Measurements from ENCODE around the gene ACSF2.

Gene ACSF2

GRCh38 chr17:50479522-50480141, 53.6 kb downstream of the ACSF2 start:
- FAIRE-seq, result no peak

- no peak for FAIRE-seq
These were observed 54.2 kb downstream of the ACSF2 start for GRCh38 chr17:50480142-50480764.

DNA sequence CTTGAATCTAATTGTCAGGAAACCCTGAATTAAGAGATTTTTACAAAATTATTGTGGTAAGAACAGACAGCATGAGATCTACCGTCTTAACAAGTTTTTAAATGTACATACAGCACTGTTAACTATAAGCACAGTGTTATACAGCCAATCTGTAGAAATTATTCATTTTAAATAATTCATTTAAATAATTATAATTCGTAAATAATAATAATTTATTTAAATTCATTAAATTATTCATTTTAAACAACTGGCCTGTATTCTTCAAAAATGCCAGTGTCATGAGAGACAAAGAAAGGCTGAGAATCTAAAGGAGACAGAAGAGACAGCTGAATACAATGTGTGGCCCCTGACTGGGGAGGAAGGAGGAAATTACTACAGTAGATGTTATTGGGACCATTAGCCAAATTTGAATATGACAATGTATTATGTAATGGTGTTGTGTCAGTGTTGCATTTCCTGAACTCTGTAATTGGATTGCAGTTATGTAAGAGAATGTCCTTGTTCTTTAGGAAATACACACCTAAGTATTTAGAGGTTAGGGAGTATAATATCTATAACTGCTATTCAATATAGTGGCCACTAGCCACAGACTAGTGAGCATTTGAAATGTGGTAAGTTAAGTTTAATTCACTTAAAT, 55.0 kb downstream of the ACSF2 start:
- no peak for FAIRE-seq

GRCh38 chr17:50481648-50482047, 55.6 kb downstream of the ACSF2 start:
- no peak for FAIRE-seq

DNA sequence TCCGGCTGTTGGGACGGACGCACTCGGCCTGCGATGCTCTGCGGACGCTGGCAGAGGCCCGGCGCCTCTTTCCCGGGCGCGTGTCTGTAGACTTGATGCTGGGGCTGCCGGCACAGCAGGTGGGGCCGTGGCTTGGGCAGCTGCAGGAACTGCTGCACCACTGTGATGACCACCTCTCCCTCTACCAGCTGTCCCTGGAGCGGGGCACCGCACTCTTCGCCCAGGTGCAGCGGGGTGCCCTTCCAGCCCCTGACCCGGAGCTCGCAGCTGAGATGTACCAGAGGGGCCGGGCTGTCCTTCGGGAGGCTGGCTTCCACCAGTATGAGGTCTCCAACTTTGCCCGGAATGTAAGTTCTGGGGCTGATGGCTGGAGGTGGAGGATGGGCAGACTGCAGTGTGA, 56.1 kb downstream of the ACSF2 start:
- FAIRE-seq, result no peak

- FAIRE-seq, result peak; percentile 6
These were observed 56.5 kb downstream of the ACSF2 start for GRCh38 chr17:50482516-50482915.

DNA sequence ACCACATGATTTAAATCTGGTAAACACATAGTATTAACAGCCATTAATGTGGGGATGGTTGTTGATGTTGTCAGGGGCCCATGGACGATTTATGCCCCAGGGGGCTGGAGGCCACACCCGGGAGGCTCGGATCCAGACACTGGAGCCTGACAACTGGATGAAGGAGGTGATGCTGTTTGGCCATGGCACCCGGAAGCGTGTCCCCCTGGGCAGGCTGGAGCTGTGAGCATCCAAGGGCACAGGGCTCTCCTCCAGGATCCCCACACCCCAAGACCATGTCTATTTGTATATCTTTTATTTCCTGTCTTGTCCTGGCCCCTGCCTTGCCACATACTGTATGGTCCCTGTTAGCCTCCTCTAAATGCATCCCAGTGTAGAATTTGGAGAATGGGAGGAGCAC, 57.2 kb downstream of the ACSF2 start:
- no peak for FAIRE-seq

DNA sequence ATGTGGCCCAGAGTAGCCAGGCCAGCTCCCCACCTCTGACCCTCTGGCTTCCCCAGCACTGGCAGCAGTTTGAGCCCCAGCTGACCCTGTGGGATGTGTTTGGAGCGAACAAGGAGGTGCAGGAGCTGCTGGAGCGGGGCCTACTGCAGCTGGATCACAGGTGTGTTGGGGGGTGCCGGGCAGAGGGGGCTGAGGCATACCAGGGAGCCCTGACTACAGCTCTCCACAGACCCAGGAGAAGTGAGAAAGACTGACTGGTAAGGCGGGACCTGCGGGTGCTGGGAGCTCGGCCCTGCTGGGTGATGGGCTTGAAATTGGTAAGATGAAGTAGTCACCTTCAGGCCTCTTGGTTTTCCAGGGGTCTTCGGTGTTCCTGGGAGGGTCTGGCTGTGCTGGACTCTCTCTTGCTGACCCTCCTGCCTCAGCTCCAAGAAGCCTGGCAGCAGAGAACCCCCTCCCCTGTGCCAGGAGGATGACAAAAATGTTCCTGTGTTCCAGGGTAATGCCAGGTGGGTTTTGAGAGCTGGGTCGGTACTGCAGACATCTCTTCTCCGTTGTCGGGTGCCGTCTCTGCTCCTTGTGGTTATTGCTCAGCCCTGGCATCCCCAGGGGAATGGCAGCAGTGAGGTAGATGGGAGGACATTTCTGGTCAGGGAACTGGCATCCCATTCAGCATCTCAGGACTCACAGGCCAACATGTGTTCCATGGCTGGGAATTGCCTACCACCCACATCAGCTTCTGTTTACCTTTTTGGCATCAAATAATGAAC, 58.6 kb downstream of the ACSF2 start:
- FAIRE-seq, result no peak

DNA sequence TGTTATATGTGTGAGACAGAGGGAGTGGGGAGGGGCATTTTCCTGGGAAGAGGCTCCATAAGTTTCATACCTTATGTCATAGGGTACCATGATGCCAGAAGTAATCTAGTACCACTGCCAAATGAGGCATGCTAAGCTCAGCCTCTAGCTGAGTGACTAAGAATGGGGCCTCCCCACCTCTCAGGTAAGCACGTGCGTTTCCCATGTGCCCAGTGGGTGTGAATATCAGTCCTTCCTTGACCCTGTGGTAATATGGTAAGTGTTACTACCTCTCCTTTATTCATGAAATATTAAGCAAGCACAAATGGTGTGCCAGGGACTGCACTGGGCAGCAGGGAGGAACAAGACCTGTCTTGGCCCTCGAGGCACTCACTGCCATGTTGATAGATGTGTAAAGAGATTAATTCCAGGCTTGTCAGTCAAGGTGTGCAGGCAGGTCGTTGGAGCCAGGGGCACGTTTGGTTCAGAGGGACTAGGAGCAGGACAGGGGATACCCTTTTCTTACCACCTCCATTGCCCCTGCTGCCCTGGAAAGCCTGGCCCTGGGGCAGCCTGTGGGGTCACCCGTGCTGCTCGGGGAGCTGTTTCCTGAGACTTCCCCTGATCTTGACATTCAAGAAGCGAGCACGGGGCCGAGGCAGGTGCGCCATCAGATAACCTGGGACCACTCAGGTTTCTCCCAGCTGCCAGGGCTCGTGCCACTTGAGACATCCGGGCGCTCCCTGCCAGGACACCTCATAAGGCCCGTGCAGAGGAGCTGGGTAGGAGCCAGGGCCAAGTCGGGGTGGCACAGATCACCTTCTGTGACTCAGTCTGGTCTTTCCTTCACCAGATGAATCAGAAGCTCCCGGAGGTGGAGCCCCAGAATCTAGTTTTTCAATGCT, 61.4 kb downstream of the ACSF2 start:
- FAIRE-seq, result no peak

DNA sequence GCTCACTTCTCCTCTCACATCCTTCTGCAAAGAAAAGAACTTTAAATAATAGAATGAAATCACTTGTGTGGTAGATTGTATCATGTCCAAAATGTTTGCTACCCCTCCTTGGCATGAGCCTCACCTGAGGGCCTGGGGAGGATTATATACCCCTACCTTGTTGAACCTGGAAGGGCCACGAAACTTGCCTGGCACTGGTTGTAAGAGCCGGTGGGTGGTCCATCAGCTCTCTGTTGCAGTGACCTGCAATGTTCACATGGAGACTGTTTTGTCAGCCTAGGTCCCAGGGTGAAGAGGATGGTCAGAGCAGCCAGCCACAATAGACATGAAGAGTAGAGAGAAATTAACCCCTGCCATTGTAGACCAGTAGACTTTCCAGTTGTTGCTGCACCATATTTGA, 62.9 kb downstream of the ACSF2 start:
- no peak for FAIRE-seq

DNA sequence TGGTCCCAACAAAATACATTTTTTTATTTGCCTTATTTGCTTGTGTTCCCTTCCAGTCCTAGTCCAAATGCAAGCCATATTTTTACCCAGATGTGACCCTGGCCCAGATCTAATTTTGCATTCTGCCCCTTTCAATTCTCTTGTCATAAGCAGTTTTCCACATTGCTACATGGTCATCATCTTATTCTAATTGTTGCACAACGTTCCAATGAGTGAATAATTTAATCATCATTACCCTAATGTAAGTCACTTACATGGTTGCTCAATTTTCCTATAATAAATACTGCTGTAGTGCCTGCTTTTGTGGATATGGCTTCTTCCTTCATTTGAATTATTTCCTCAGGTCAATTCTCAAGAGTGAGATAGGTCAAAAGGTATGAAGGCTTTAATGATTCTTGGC, 65.5 kb downstream of the ACSF2 start:
- FAIRE-seq, result no peak

GRCh38 chr17:50492214-50492613, 66.2 kb downstream of the ACSF2 start:
- no peak for FAIRE-seq

DNA sequence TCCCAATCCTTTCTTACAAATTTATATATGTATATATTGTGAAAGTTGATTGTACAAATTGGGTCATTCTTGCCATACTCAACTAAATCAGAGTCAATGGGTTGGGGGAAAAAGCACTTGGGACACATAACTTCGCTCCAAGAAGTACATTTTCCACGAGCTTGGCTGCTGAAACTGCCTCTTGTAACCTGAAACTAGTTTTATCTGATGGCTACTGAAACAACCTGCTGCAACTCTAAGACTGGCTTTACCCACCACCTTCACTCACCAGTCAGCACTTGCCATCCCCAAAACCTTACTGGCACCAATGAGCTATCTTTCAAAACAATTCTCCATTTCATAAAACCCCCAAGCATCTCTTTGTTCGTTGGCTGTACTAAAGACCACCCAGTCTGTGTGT, 67.7 kb downstream of the ACSF2 start:
- no peak for FAIRE-seq

GRCh38 chr17:50495217-50495823, 69.3 kb downstream of the ACSF2 start:
- no peak for FAIRE-seq

- FAIRE-seq, result no peak
These were observed 69.9 kb downstream of the ACSF2 start for GRCh38 chr17:50495918-50496317.

DNA sequence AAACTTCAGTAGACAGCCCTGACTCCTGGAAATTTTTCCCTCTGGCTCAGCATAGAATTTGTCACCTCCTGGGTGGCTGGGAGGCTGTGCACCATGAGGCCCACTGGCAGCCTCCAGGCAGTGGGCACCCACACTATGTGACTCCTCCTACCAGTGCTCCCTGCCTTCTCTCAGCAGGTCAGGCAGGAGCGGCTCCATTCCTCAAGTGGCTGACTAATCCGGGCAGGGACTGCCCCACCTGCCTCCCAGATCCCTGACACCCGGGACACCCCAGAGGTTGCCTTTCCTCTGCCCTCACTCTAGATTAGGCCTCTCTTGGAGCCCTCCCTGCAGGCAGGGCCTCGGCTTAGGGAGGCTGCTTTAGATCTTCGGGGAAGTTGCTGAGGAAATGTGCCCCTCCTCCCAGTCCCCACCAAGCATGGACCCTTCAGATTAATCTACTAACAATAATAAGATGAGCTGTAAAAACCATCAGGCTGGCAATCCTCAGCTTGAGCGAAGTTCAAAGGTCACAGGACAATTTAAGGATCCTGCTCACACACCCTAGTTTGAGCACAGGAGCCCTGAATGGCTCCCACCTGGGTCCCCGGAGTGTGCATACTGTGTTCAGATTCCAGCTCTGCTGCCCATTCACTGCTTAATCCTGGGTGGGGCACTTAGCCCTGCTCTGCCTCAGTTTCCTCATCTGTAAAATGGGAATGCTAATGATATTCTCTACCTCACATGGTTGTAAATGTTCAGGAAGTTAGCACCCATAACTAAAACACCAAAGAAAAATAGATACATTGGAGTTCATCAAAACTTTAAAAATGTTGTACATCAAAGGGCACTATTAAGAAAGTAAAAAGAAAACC, 72.2 kb downstream of the ACSF2 start:
- FAIRE-seq, result no peak

GRCh38 chr17:50499270-50499669, 73.3 kb downstream of the ACSF2 start:
- no peak for FAIRE-seq

DNA sequence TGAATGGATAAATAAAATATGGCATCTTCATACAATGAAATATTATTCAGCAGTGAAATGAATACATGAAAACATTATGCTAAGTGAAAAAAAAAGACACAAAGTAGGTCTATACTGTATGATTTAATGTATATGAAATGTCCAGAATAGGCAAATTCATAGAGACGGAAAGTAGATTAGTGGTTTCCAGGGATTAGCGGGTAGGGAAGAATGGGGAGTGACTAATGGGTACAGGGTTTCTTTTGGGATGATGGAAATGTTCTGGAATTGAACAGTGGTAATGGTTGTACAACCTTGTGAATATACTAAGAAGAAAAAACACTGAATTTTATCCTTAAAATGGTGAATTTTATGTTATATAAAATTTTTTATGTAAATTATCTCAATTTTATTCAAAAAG, 73.7 kb downstream of the ACSF2 start:
- no peak for FAIRE-seq

GRCh38 chr17:50501054-50501453, 75.0 kb downstream of the ACSF2 start:
- peak; percentile 87 for FAIRE-seq

GRCh38 chr17:50502301-50502990, 76.4 kb downstream of the ACSF2 start:
- FAIRE-seq, result no peak

Data from A204.1 (cell line).